OCI-LY7 (cell line): ENCODE results near the gene MMADHC. TPM values are rescaled to one million over a fixed set of nuclear protein-coding genes. Genes with fewer than 3 reads are reported as not detected.
"Not testable (repeated sequence)": the region's sequence is repeated elsewhere in the genome, so short reads cannot be mapped to it uniquely, and the experiment has no call there.

Source experiments
- BruUV-seq: library from RNA; stranded (reverse); fragments of 400-500 nt; replicated peaks from 2 replicates; lab custom pipeline; 2021; lab: Mats Ljungman, UMichigan
- CTCF ChIA-PET: fragments of 300-600 bp; sonication (Branson Sonifier 250); formaldehyde crosslinking; loops from one replicate; lab custom pipeline; 2022; ENCODE audit warnings: antibody characterized with exemption; ENCODE audit not compliant: unreplicated experiment; lab: Charles Lee
- POLR2A ChIA-PET: fragments of 300-600 bp; sonication (Branson Sonifier 250); formaldehyde crosslinking; loops from one replicate; lab custom pipeline; 2022; ENCODE audit warnings: antibody characterized with exemption; lab: Charles Lee
- DNase-seq: peaks from one replicate; pipeline ENCODE4 v3.0.0-alpha.2; 2015; ENCODE audit warnings: low spot score
- H2AFZ ChIP-seq: fragments of 200-600 bp; sonication (generic), shearing (Covaris generic); 2 replicates; pipeline ENCODE4 v1.6.1; 2014; ENCODE audit warnings: mild to moderate bottlenecking, antibody characterized with exemption, low read length, moderate library complexity
- H3K27ac ChIP-seq: fragments of 200-600 bp; sonication (generic); 2 replicates; pipeline ENCODE4 v1.5.1; 2014; ENCODE audit warnings: mixed run types, low read depth, mild to moderate bottlenecking, moderate library complexity, low read length, inconsistent platforms; ENCODE audit not compliant: poor library complexity, severe bottlenecking
- H3K36me3 ChIP-seq: fragments of 200-600 bp; sonication (generic); 2 replicates; pipeline ENCODE4 v1.6.1; 2014; ENCODE audit warnings: mild to moderate bottlenecking, antibody characterized with exemption, low read length, moderate library complexity, mixed read lengths; ENCODE audit not compliant: insufficient read depth
- H3K4me1 ChIP-seq: fragments of 200-600 bp; sonication (generic); 2 replicates; pipeline ENCODE4 v1.5.1; 2014; ENCODE audit warnings: mild to moderate bottlenecking, low read length; ENCODE audit not compliant: insufficient read depth, poor library complexity, severe bottlenecking
- H3K4me2 ChIP-seq: fragments of 200-600 bp; sonication (generic); 2 replicates; pipeline ENCODE4 v1.6.1; 2014; ENCODE audit warnings: mild to moderate bottlenecking, low read length
- H3K4me3 ChIP-seq: fragments of 200-600 bp; sonication (generic); 2 replicates; pipeline ENCODE4 v1.5.1; 2014; ENCODE audit warnings: mild to moderate bottlenecking, low read depth, low read length; ENCODE audit not compliant: poor library complexity, severe bottlenecking
- H3K79me2 ChIP-seq: fragments of 200-600 bp; sonication (generic); 2 replicates; pipeline ENCODE4 v1.6.1; 2016; ENCODE audit warnings: low read depth, mild to moderate bottlenecking, low read length, moderate library complexity, mixed read lengths; ENCODE audit not compliant: insufficient read depth
- H3K9me2 ChIP-seq: fragments of 200-600 bp; sonication (generic); 2 replicates; pipeline ENCODE4 v1.6.1; 2016; ENCODE audit warnings: mild to moderate bottlenecking, low read length, mixed read lengths; ENCODE audit not compliant: insufficient read depth
- H3K9me3 ChIP-seq: fragments of 200-600 bp; sonication (generic); 2 replicates; pipeline ENCODE4 v1.6.1; 2014; ENCODE audit warnings: mild to moderate bottlenecking, mixed run types, low read length, mixed read lengths
- H4K20me1 ChIP-seq: fragments of 200-600 bp; sonication (generic); 2 replicates; pipeline ENCODE4 v1.6.1; 2014; ENCODE audit warnings: mild to moderate bottlenecking, antibody characterized with exemption, low read length, moderate library complexity, mixed read lengths; ENCODE audit not compliant: insufficient read depth
- EZH2phosphoT487 ChIP-seq: fragments of 200-600 bp; sonication (generic); IDR thresholded peaks from 2 replicates; pipeline ENCODE4 v1.6.1; 2018; ENCODE audit warnings: low read depth, borderline replicate concordance, mild to moderate bottlenecking, mixed run types, antibody characterized with exemption, low read length, moderate library complexity, mixed read lengths
- intact Hi-C: fragments of 100-400 bp; cut with micrococcal nuclease; formaldehyde crosslinking; loops from one replicate; pipeline ENCODE4 v1.10.0; 2022; ENCODE audit not compliant: unreplicated experiment
- total RNA-seq, 2 experiments: library from RNA; depleted of rRNA in 1 of 2; stranded (reverse); fragments of >200 nt in 1 of 2; shearing (Covaris generic) in 1 of 2; gene quantifications; 2 replicates each; pipeline ENCODE4 v1.2.3, GENCODE V29; 2014 to 2022
- TF ChIP-seq, protein P1 (sequence below): fragments of 200-600 bp; sonication (generic); conservative IDR thresholded peaks from 2 replicates; pipeline ENCODE4 v1.5.1; 2014; ENCODE audit warnings: mild to moderate bottlenecking, antibody characterized with exemption, low read length, moderate library complexity, mixed read lengths

The MMADHC gene
- total RNA-seq, 2 experiments from 2014 or later: 73.6 to 115 TPM

DNA sequence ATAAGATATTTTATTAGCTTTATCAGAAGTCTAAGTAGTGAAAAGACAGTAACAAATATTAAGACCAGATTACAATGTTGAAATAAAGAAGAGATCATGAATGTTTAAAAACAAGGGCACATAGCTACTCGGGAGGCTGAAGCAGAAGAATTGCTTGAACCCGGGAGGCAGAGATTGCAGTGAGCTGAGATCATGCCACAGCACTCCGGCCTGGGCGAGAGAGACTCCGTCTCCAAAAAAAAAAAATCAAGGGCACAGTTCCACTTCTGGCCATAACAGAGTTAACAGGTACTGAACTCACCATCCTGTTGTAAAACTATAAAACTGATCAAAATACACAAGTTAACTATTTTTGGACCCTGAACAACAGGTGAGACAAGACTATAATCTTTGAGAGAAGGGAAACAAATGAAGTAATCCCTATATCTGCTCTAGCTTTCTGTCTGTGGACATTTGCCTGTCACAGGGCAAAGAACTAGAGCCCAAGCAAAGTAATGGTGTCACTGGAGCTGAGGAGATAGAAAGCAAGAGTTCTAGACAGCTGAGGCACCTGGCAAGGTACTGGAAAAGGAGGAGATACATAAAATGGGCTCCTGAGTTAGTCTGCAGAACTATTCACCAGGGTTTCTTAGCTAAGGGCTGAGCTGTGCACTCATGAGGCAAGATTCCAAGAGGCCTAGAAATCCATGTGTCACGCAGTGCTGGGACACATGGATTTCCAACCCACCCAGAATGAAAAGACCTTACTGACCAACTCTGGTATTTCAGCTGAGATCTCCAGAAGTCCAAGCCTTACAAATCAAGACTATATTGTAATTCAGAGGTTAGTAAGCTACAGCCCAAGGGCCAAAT is 15.2 kb downstream of the MMADHC start:
- intact Hi-C loops: no loop called here
- Histone ChIP-seq H4K20me1 (0 out of 2 replicates have a peak, but pooled peaks cover 3% of the 10 kb centered on the region), H3K4me3 (no peak overlapping the region), H3K4me2 (no peak overlapping the region), H3K36me3 (peaks cover 99% of the 10 kb centered on the region), H3K79me2 (peaks cover 14% of the 10 kb centered on the region; the same call in 1 of the 2 replicates), H2AFZ (no peak overlapping the region), H3K9me2 (no peaks in the 10 kb centered on the region), H3K27ac (no peak overlapping the region), H3K9me3 (no peaks in the 10 kb centered on the region), H3K4me1 (no peaks in the 10 kb centered on the region)
- no TSS peak for BruUV-seq
- ChIA-PET CTCF (interaction anchor here (0.5 to 0.6 kb wide), 2 partner anchors 607 to 1041 kb away, joined by 3 read pairs; no protein-coding TSS in a partner anchor), POLR2A (interaction anchor here (0.5 to 1.2 kb wide), 3 partner anchors 8 to 61 kb away, joined by 4 to 5 read pairs (median 4); no protein-coding TSS in a partner anchor)
- no peak for TF ChIP-seq EZH2phosphoT487
- TF ChIP-seq, protein P1, sequence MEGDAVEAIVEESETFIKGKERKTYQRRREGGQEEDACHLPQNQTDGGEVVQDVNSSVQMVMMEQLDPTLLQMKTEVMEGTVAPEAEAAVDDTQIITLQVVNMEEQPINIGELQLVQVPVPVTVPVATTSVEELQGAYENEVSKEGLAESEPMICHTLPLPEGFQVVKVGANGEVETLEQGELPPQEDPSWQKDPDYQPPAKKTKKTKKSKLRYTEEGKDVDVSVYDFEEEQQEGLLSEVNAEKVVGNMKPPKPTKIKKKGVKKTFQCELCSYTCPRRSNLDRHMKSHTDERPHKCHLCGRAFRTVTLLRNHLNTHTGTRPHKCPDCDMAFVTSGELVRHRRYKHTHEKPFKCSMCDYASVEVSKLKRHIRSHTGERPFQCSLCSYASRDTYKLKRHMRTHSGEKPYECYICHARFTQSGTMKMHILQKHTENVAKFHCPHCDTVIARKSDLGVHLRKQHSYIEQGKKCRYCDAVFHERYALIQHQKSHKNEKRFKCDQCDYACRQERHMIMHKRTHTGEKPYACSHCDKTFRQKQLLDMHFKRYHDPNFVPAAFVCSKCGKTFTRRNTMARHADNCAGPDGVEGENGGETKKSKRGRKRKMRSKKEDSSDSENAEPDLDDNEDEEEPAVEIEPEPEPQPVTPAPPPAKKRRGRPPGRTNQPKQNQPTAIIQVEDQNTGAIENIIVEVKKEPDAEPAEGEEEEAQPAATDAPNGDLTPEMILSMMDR: no peak
- DNase-seq: no peak

GRCh38 chr2:149568138-149568537 is 19.4 kb downstream of the MMADHC start:
- Histone ChIP-seq H3K36me3 (peaks cover 75% of the 10 kb centered on the region), H3K4me3 (no peak overlapping the region), H3K4me1 (peaks cover 8% of the 10 kb centered on the region), H3K4me2 (no peak overlapping the region), H3K79me2 (peaks cover 3% of the 10 kb centered on the region; the same call in 1 of the 2 replicates), H3K9me3 (no peaks in the 10 kb centered on the region), H4K20me1 (no peaks in the 10 kb centered on the region), H3K27ac (no peak overlapping the region), H2AFZ (no peak overlapping the region), H3K9me2 (no peaks in the 10 kb centered on the region)
- no TSS peak for BruUV-seq
- intact Hi-C loops: no loop called here
- DNase-seq: no peak
- ChIA-PET CTCF (no interaction called here), POLR2A (no interaction called here)
- no peak for TF ChIP-seq EZH2phosphoT487
- TF ChIP-seq, protein P1: no peak

DNA sequence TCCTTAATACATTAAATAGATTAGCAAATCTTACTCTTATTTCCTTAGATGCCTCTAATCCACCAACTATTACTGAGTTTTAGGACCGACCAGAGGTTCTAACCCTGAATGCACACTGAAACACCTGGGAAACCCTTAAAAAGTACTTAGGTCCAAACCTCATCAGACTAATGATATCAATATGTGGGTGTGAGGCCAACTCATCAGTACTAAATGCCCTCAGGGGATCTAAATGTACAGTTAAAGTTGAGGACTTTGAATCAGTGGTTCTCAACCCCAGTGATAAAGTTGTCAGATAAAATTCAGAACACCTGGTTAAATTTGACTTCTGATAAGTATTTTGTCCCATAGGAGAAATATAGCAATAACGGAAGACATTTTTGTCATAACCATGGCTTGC is 20.9 kb downstream of the MMADHC start:
- BruUV-seq: no TSS peak
- Histone ChIP-seq H3K36me3 (peaks cover 60% of the 10 kb centered on the region), H2AFZ (no peak overlapping the region), H3K9me2 (no peaks in the 10 kb centered on the region), H3K4me2 (no peak overlapping the region), H3K27ac (no peak overlapping the region), H3K4me3 (no peak overlapping the region), H3K79me2 (peaks cover 3% of the 10 kb centered on the region; the same call in 1 of the 2 replicates), H3K4me1 (peaks cover 8% of the 10 kb centered on the region), H4K20me1 (no peaks in the 10 kb centered on the region), H3K9me3 (no peaks in the 10 kb centered on the region)
- TF ChIP-seq EZH2phosphoT487: no peak
- TF ChIP-seq, protein P1: no peak
- POLR2A ChIA-PET: no interaction called here
- intact Hi-C loops: no loop called here
- no peak for DNase-seq
- CTCF ChIA-PET: no interaction called here

DNA sequence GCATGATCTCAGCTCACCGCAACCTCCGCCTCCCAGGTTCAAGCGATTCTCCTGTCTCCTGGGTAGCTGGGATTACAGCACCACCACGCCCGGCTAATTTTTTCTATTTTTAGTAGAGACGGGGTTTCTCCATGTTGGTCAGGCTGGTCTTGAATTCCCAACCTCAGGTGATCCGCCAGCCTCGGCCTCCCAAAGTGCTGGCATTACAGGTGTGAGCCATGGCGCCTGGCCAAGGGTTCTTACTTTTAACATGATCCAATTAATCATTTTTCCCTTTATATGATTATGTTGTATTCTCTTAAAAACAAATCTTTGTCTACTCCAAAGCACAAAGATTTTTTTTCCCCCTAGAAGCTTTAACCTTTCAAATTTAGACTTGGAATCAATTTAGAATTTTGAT is 21.9 kb downstream of the MMADHC start:
- intact Hi-C loops, H3K9me2 ChIP-seq, H3K4me3 ChIP-seq, BruUV-seq, H2AFZ ChIP-seq, H3K4me1 ChIP-seq, H3K4me2 ChIP-seq, DNase-seq, H4K20me1 ChIP-seq, H3K79me2 ChIP-seq, H3K9me3 ChIP-seq, CTCF ChIA-PET, H3K27ac ChIP-seq: not testable (repeated sequence)
- peaks cover 50% of the 10 kb centered on the region for H3K36me3 ChIP-seq
- POLR2A ChIA-PET: interaction anchor here (0.6 to 1.1 kb wide), 2 partner anchors 21 to 668 kb away, joined by 4 read pairs; no protein-coding TSS in a partner anchor
